GM19467 (cell line): ENCODE data around the gene FBXO41.
A peak's percentile ranks its signal among the peaks of the same experiment; 100 is the strongest.

Source experiments
- ATAC-seq: cut with Tn5 transposase; IDR thresholded peaks from one replicate; pipeline ENCODE4 v1.9.1; 2021; ENCODE audit warnings: mild to moderate bottlenecking, moderate library complexity; ENCODE audit not compliant: unreplicated experiment

Gene FBXO41, protein sequence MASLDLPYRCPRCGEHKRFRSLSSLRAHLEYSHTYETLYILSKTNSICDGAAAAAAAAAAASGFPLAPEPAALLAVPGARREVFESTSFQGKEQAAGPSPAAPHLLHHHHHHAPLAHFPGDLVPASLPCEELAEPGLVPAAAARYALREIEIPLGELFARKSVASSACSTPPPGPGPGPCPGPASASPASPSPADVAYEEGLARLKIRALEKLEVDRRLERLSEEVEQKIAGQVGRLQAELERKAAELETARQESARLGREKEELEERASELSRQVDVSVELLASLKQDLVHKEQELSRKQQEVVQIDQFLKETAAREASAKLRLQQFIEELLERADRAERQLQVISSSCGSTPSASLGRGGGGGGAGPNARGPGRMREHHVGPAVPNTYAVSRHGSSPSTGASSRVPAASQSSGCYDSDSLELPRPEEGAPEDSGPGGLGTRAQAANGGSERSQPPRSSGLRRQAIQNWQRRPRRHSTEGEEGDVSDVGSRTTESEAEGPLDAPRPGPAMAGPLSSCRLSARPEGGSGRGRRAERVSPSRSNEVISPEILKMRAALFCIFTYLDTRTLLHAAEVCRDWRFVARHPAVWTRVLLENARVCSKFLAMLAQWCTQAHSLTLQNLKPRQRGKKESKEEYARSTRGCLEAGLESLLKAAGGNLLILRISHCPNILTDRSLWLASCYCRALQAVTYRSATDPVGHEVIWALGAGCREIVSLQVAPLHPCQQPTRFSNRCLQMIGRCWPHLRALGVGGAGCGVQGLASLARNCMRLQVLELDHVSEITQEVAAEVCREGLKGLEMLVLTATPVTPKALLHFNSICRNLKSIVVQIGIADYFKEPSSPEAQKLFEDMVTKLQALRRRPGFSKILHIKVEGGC

DNA sequence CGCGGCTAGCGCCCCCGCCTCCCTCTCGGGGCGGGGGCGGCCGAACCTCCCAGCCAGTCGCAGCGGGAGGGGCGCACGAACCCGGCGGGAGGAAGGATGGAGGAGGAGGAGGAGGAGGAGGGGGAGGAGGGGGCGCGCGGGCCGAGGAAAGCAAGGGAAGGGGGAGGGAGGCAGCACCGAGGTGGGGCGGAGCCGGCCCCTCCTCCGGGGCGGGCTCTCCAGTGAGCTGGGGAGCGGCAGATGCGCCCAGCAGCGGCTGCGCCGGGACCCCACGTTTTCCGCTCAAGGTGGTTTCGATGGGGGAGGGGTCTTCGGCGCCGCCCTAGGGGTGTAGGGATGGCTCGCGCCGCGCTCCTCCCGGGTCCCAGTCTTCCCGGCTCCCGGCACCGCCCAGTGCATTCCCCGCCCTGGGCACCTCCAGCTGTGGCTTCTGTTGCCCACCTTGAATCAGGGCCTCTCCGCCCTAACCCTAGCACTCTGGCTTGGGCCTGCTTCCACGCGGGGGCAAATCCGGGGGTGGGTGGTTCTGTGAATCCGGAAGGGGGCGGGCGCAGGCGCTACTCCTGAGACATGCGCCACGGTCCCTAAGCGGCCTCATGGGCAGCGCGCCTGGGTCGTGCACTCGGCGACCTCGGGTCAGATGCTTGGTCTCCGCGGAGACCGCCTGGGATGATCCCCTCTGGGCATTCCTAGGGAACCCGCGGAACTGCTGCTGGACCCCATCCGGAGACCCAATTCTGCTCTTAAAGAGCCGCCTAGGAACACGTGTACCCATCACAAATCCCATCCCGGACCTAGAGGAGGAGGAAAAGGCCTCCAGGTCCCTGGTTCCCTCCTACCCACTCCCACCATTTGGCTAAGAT, at the start of gene FBXO41:
TSS of gene FBXO41 (minus strand) at position 183 of the 863 bp plus-strand sequence. CDS start 14,848 bp downstream, outside the sequence.
- peak; percentile 64 for ATAC-seq

- ATAC-seq, result no peak
Measured at GRCh38 chr2:73334045-73334444, 49.8 kb upstream of the FBXO41 start.

- no peak for ATAC-seq
Measured at GRCh38 chr2:73333564-73333963, 49.3 kb upstream of the FBXO41 start.

DNA sequence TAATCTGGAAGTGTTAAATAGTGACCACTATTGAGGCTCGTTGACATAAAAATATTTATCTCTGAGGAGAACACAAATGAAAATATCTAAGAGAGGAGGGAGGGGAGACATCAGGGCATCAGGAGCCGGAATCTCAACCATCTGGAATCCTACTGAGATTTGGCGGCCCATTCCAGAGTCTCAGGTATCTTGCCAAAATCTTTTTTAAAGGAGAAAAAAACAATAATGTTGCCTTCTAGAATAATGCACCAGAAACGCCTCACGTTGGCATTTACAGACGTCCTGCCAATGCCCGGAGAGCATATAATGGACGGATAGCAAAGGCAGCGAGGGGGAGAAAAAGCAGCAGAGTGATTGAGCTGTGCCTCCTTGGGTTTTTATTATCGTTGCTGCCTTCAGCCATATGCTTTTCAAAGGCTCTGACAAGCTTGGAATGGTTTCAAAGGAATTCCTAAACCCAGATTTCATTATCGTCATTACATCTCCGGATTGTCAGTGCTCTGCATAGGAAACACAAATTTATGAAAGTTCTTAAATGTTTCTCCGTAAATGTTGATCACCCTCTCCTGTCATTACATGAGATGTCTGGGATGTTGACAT, 39.9 kb upstream of the FBXO41 start:
- no peak for ATAC-seq

DNA sequence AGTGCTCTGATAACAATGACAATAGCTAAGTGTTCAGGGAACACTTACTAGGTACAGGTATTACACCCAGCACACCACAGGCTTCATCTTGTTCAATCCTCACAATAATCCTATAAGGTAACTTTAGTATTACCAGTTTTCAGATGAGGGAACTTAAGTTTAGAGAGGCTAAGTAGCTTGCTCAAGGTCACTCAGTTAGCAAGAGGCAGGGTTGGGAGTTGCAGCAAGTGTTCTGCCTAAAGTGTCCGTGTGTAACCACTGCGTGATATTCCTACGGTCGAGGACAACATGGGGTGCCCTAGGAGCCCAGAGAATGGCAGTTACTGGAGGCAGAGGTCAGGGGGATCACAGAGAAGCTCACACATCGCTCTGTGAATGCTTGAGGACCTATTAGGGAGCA, 39.3 kb upstream of the FBXO41 start:
- no peak for ATAC-seq

DNA sequence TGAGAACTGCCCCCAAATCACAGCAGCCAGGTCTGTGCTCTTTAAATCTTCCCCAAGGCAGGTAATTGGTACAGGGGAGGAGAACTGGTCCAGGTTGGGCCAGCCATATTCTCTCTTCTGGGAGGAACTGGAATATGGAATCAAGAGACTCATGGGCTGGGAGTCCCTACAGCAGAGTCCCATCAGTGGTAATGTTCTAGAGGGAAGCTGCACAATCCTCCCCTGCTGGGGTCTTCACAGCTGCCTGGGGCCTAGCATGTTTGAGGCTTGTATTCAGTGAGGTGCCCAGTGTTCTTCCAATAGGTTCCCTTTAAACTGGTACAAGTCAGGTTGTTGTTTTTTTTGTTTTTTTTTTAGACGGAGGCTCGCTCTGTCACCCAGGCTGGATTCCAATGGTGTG, 30.2 kb upstream of the FBXO41 start:
- ATAC-seq, result no peak

DNA sequence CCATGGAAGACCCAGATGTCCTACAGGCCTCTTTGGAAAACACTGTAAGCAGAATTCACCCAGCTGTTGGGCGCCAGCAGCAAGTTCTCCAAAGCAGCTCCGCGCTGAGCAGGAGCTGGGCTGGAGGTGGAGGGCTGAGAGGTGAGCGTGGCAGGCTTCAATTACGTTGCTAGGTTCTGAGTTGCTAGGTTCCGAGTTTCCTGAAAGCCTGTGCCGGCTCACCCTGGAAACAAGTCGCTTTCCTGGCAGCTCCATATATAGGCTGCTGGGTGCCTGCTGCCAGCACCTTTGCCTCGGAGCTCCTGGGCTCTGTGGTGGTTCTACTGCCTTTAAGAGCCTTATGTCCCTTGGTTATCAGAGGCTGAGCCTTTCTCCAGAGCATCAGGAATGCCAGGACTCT, 23.4 kb upstream of the FBXO41 start:
- no peak for ATAC-seq

GRCh38 chr2:73301636-73302035, 17.4 kb upstream of the FBXO41 start:
- no peak for ATAC-seq

GRCh38 chr2:73300926-73301325, 16.6 kb upstream of the FBXO41 start:
- no peak for ATAC-seq

GRCh38 chr2:73297586-73297985, 13.3 kb upstream of the FBXO41 start:
- ATAC-seq, result no peak

DNA sequence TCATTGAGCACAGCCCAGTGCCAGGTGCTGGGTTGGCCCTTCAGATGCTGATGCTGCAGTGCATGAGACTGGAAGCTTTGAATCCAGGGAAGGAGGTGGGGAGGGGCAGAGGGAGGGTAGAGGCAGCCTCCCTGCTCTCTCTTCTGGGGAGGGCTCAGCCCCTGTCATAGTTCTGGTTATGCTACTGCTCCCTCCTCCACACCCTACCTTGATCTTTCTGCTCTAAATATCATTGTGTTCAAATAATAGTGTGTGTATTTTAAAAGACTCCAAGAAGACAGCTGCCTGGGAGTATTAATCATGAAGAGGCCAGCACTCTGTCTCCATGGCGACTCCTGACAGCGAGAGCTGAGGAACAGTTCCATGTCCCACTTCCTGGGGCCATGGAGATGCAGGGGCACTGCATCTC, 12.9 kb upstream of the FBXO41 start:
- ATAC-seq, result no peak

DNA sequence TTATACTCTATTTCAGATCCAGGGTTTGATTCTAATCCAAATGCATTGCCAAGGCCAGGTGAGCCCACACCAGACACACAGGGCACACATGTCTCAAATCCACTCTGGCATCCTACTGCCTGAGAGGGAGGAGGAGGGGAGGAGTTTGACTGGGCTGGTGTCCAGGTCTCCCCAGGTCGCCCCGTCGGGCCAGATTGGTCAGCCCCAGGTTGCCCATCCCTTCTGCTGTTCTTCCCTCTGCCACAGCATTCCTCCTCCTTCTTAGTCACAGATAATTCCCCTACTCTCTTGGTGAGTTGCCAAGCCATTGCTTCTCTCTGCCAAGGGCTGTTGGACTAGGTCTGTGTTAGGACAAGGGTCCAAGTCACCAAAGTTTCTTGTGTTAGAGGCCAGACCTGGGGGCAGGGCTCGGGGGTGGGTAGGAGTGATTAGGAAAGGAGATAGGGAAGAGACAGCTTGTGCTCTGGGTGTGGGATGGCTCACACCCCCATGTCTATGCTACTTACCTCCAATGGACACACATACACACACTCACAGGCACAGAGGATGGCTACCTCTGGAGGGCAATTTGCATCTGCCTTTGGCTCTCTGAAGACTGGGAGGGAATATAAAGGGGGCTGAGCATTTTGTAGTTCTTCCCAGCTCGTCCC, 11.6 kb upstream of the FBXO41 start:
- no peak for ATAC-seq

DNA sequence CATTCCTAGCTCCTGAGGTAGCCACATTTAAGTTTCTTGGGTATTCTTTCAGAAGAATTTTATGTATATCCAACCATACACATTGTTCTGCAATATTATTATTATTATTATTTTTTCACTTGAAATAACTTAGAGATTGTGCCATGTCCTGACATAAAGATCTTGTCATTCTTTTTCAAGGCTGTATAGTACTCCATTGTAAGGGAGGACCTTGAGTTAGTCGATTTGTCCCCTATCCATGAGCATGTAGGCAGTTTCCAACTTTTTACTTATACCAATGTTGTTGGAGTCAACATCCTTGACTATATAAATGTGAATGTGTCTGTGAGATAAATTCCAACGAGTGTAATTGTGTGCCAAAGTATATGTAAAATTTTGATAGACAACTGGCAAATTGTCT, 10.0 kb upstream of the FBXO41 start:
- no peak for ATAC-seq

DNA sequence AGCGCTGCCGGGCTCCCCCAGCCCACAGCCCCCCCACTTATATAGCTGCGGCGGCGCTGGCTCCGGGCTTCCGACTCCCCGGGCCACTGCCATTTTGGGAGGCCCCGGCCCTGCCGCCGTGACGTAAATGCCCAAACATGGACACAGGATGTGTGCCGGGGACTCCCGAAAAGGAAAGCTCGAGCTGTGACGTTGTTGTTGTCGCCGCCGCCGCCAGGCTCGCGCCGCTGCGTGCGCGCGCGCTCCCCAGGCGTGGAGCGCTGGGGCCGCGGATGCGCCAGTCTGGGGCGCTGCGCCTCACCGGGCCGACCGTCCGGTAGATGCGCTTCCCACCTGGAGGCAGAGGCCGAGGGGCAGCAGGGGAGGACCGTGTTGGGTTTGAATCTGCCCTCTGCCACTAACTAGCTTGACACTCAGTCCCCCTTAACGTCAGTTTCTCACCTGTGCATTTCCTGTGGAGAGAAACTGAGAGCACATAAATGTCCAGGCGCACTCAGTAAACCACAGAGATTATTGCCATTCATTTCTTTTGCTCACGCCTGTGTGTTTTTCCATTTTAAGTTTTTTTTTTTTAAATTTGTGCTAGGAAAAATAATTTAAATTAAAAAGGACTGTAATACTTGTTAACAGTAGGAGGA, 9.4 kb upstream of the FBXO41 start, which contains the start of gene EGR4:
TSS of gene EGR4 (minus strand) at position 15 of the 638 bp plus-strand sequence. CDS start 231 bp downstream, outside the sequence.
- peak; percentile 90 for ATAC-seq

GRCh38 chr2:73292906-73293533, 8.7 kb upstream of the FBXO41 start:
- no peak for ATAC-seq

DNA sequence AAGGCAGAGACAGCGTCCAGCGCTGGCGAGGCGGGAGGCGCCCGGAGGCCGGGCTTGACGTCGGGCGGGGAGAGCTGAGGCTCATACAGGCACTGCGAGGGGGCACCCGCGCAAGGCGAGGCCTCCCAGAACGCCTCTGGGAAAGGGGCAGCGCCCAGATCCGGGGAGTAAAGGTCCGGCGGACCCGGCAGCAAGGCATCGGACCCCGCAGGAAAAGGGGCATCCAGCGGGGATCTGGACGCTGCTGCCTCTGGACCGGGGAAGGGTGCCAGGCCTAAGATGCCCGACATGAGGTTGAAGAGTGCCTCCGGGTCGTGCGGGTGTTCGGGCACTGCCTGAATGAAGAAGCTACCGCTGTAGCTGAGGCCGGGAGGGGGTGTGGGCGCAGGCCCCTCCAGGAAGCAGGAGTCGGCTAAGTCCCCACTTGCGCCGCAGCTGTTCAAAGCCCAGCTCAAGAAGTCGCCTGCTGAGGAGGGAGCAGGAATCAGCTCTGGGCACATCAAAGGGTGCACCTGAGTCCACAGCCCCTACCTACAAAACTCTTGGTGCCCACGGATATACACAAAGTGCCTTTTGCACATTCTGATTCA, 8.1 kb upstream of the FBXO41 start:
- ATAC-seq, result no peak

GRCh38 chr2:73291461-73292315, 7.4 kb upstream of the FBXO41 start:
- ATAC-seq, result no peak

DNA sequence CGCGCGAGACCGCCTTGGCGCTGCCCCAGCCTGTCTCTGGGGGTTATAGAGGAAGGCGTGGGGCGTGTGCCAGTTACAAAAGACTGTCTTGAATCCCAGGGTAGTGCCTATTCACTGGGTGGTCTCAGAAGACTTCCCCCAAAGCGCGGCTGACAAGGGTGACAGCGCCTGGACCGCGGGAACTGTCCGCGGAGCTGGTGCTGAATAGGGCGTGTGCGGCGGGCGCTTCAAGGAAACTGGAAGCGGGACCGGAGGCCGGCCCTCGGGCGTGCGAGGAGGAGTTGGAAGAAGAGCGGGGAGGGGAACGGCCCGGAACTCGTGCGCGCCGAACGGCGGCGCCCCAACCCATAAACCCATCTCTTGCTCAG, 6.8 kb upstream of the FBXO41 start:
- no peak for ATAC-seq
